Chondrocyte (in vitro differentiated cells): ENCODE measurements around the gene ZSCAN21. TPM values are rescaled to one million over a fixed set of nuclear protein-coding genes. Genes with fewer than 3 reads are reported as not detected.

ENCODE experiments used
- DNase-seq: peaks from one replicate; pipeline ENCODE4 v3.0.0; 2021; ENCODE audit warnings: mixed read lengths, low spot score
- H3K27ac Mint-ChIP-seq: one replicate; pipeline ENCODE4 v1.8.0; 2021; ENCODE audit warnings: mild to moderate bottlenecking, moderate library complexity, mixed read lengths; ENCODE audit not compliant: unreplicated experiment
- H3K27me3 Mint-ChIP-seq: 2 replicates; pipeline ENCODE4 v1.8.0; 2021; ENCODE audit warnings: low read depth, mixed read lengths
- H3K36me3 Mint-ChIP-seq: 2 replicates; pipeline ENCODE4 v1.8.0; 2021; ENCODE audit warnings: low read depth, mixed read lengths
- H3K4me1 Mint-ChIP-seq: 2 replicates; pipeline ENCODE4 v1.8.0; 2021; ENCODE audit warnings: low read depth, mild to moderate bottlenecking, mixed read lengths
- H3K4me3 Mint-ChIP-seq: one replicate; pipeline ENCODE4 v1.8.0; 2021; ENCODE audit warnings: mild to moderate bottlenecking, moderate library complexity, mixed read lengths; ENCODE audit not compliant: unreplicated experiment
- H3K9me3 Mint-ChIP-seq: 2 replicates; pipeline ENCODE4 v1.8.0; 2021; ENCODE audit warnings: low read depth, mixed read lengths
- total RNA-seq: library from RNA; stranded (reverse); gene quantifications from 3 replicates; pipeline ENCODE4 v1.2.1, GENCODE V29; 2021
- TF ChIP-seq, protein P1 (sequence below): fragments of 200-600 bp; sonication (generic); IDR thresholded peaks from 2 replicates; pipeline ENCODE4 v1.5.0; 2021; ENCODE audit warnings: antibody characterized with exemption, mild to moderate bottlenecking, moderate library complexity

ZSCAN21 gene
- total RNA-seq, 1 donor from 2014 or later = 13.1 TPM

DNA sequence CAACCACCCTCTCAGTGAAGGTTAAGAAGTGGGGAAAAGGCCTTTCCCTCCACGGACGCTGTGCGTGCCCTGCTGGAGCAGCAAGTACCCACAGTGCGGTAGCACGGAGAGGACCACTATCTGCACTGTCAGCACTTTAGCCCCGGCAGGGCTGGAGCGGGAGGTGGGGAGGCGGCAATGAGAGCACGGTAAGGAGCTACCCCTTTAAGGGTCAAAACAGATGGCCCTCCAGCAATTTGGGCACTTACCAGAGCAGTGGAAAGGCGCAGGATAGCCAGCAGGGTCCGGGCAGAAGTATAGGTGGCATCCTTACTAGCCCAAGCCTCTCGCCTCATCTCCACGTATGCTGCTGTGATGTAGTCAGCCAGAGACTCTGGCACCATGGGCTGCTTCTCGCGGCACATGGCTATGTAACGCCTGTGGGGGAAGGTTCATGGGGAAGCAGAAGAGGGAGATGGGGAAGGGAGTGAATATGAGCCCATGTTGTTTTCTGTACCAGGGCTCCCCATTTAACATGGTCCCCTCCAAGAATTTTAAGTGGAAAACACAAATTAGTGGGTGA, 44.4 kb downstream of the ZSCAN21 start:
- Mint-ChIP-seq H3K36me3 (peaks cover 56% of the 10 kb centered on the region), H3K4me3 (no peak overlapping the region), H3K27me3 (no peaks in the 10 kb centered on the region), H3K9me3 (no peaks in the 10 kb centered on the region), H3K4me1 (peaks cover 19% of the 10 kb centered on the region), H3K27ac (no peak overlapping the region)
- no peak for DNase-seq
- TF ChIP-seq, protein P1, sequence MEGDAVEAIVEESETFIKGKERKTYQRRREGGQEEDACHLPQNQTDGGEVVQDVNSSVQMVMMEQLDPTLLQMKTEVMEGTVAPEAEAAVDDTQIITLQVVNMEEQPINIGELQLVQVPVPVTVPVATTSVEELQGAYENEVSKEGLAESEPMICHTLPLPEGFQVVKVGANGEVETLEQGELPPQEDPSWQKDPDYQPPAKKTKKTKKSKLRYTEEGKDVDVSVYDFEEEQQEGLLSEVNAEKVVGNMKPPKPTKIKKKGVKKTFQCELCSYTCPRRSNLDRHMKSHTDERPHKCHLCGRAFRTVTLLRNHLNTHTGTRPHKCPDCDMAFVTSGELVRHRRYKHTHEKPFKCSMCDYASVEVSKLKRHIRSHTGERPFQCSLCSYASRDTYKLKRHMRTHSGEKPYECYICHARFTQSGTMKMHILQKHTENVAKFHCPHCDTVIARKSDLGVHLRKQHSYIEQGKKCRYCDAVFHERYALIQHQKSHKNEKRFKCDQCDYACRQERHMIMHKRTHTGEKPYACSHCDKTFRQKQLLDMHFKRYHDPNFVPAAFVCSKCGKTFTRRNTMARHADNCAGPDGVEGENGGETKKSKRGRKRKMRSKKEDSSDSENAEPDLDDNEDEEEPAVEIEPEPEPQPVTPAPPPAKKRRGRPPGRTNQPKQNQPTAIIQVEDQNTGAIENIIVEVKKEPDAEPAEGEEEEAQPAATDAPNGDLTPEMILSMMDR = no peak

- no peak for DNase-seq
- H3K9me3 Mint-ChIP-seq = no peaks in the 10 kb centered on the region
- H3K36me3 Mint-ChIP-seq = peaks cover 60% of the 10 kb centered on the region
- no peak overlapping the region for H3K4me3 Mint-ChIP-seq
- H3K4me1 Mint-ChIP-seq = peaks cover 23% of the 10 kb centered on the region
- no peak overlapping the region for H3K27ac Mint-ChIP-seq
- TF ChIP-seq, protein P1 = no peak
- no peaks in the 10 kb centered on the region for H3K27me3 Mint-ChIP-seq
These were observed 45.7 kb downstream of the ZSCAN21 start for GRCh38 chr7:100095289-100095688.

- Mint-ChIP-seq H3K27ac (no peak overlapping the region), H3K4me1 (peaks cover 21% of the 10 kb centered on the region)
These were observed 46.1 kb downstream of the ZSCAN21 start for GRCh38 chr7:100095704-100096103.

GRCh38 chr7:100098913-100099312, 49.3 kb downstream of the ZSCAN21 start:
- Mint-ChIP-seq H3K4me1 (peaks cover 36% of the 10 kb centered on the region), H3K9me3 (no peaks in the 10 kb centered on the region), H3K36me3 (peaks cover 36% of the 10 kb centered on the region), H3K27ac (no peak overlapping the region), H3K4me3 (peak overlapping the region; percentile 93), H3K27me3 (no peaks in the 10 kb centered on the region)
- no peak for DNase-seq
- TF ChIP-seq, protein P1 = no peak

More at GRCh38 chr7:100095704-100096103, 46.1 kb downstream of the ZSCAN21 start:
- no peaks in the 10 kb centered on the region for H3K9me3 Mint-ChIP-seq
- H3K27me3 Mint-ChIP-seq = no peaks in the 10 kb centered on the region
- H3K4me3 Mint-ChIP-seq = no peak overlapping the region
- H3K36me3 Mint-ChIP-seq = peaks cover 58% of the 10 kb centered on the region
- TF ChIP-seq, protein P1 = no peak
- DNase-seq = no peak

- H3K27me3 Mint-ChIP-seq = no peaks in the 10 kb centered on the region
- H3K36me3 Mint-ChIP-seq = peaks cover 37% of the 10 kb centered on the region
- TF ChIP-seq, protein P1 = no peak
- no peak overlapping the region for H3K27ac Mint-ChIP-seq
- H3K4me3 Mint-ChIP-seq = peak overlapping the region; percentile 93
- peaks cover 37% of the 10 kb centered on the region for H3K4me1 Mint-ChIP-seq
- no peak for DNase-seq
- H3K9me3 Mint-ChIP-seq = no peaks in the 10 kb centered on the region
These were observed 49.9 kb downstream of the ZSCAN21 start for GRCh38 chr7:100099452-100099851.
